GM19452 (cell line): Measurements from ENCODE around the gene DGUOK.
"Not testable (repeated sequence)": the region's sequence is repeated elsewhere in the genome, so short reads cannot be mapped to it uniquely, and the experiment has no call there.

Experiments
- ATAC-seq: cut with Tn5 transposase; IDR thresholded peaks from one replicate; pipeline ENCODE4 v1.9.1; 2021; ENCODE audit not compliant: unreplicated experiment

DGUOK gene

DNA sequence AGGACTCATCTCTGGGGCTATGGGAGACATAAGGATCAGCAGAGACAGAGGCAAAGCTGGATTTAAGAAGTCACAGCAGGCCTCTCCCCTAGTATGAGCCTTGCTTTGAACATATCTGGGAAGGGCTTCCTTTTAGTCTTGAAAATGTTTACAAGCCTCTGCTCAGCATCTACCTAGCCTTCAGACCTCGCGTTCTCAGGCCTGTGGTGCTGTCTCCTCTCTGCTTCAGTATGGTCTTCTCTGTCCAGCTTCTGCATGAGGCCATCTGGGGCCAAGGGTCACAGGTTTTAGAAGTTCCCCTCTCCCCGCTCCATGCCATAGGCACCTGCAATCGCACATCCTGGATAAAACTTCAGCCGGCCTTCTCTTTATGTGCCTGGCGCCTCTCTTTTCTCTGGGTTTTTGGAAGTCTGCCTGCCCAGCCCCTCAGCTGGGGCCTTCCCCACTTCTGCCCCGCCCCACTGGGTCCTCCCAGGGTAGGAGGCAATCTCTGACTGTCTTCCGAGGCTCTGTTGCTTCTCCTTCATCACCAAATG is 26.8 kb upstream of the DGUOK start:
- no peak for ATAC-seq

DNA sequence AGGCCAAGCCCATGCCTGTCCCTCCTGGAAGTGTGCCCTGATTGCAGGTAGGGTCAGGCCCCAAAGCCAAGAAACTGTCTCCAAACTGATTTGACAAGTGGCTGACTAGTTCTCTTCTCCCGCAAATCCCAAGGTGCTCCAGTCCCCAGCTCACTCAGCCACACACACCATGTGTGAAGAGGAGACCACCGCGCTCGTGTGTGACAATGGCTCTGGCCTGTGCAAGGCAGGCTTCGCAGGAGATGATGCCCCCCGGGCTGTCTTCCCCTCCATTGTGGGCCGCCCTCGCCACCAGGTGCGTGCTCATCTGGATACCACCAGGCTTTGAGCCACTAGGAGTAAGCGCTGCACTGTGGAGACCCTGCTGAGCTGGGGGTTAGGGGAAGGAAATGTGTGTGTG is 25.5 kb upstream of the DGUOK start:
- ATAC-seq = no peak

DNA sequence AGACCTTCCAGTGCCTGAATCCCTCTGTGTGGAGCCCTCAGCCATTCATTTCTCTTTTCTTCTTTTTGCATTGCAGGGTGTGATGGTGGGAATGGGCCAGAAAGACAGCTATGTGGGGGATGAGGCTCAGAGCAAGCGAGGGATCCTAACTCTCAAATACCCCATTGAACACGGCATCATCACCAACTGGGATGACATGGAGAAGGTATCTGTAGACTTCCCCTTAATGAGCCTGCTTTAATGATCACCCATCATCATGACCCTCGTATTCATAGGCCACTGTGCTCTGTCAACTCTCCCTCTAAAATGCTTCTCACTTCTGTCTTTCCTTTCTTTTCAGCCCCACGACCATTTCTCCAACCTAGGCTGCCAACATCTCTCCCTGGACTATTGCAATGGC is 24.4 kb upstream of the DGUOK start:
- no peak for ATAC-seq

DNA sequence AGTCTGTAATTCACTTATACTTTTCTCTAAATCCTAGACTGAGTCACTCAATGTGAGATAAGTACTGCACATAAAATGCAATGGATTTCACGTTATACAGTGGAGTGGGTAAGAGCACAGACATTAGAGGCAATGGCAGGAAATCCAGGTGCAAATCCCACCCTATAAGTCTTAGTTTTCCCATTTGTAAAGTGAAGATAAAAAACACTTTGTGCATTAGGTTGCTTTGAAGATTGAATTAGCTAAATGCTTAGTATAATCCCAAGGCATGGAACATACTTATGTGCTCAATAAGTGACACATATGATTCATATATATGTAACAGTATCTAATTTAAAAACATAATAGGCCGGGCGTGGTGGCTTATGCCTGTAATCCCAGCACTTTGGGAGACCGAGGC is 23.4 kb upstream of the DGUOK start:
- ATAC-seq = no peak

DNA sequence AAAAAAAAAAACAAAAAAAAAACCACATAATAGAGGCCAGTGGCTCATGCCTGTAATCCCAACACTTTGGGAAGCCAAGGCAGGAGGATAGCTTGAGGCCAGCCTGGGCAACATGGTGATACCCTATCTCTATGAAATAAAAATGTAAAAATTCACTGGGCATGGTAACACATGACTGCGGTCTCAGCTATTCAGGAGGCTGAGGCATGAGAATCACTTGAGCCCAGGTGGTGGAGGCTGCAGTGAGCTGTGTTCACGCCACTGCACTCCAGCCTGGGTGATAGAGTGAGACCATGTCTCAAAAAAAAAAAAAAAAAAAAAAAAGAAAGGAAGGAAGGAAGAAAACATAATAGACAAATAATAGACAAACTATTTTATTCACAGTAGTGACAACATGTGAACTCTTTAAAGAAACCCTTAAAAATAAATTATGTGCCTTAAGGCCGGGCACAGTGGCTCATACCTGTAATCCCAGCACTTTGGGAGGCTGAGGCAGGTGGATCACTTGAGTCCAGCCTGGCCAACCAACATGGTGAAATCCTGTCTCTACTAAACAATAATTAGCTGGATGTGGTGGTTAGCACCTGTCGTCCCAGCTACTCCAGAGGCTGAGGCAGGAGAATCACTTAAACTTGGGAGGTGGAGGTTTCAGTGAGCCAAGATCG is 22.6 kb upstream of the DGUOK start:
- not testable (repeated sequence) for ATAC-seq

DNA sequence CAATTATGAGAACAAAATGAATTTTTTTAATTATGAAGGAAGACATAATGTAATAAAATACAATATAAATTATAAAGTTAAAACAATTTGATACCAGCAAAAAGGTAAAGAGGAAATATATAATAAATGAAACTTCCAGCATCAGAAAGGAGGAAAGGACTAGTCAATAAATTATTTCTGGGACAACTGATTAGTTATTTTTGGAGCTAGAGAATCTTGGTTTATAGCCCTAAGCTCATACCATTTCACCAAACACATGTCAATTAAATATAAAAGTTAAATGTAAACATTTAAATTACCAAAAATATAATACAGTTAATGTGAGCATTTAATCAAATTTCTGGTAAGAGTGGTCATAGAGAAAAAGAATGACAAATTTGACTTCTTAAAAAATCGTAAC is 21.7 kb upstream of the DGUOK start:
- ATAC-seq = no peak

DNA sequence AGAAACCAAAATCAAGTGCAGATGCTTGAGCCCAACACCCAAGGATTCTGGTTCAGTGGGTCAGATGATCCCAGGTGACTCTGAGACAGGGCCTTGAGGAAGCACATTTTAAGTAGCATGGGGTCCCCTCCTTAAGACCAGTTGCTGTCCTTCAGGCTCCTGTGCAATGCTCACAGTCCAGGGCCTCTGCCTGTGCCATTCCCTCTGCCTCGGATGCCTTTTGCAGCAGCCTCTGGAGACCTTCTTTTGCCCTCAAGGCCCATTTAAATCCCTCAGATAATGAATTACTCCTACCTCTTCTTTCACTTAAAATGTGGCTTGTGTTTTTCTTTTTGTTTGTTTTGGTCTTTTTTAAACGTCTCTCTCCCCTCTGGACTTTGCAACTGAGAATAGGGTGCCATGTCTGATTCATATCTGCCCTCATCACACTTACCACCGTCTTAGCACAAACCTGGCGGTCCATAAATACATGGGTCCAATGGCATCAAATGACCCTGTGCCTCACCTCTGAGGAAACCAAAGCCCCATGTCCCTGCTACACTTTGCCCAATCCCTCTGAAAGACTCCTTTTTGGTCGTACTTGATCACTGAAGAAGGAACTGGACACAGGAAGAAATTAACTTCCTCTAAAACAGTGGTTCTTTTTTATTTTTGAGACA is 19.7 kb upstream of the DGUOK start:
- no peak for ATAC-seq

DNA sequence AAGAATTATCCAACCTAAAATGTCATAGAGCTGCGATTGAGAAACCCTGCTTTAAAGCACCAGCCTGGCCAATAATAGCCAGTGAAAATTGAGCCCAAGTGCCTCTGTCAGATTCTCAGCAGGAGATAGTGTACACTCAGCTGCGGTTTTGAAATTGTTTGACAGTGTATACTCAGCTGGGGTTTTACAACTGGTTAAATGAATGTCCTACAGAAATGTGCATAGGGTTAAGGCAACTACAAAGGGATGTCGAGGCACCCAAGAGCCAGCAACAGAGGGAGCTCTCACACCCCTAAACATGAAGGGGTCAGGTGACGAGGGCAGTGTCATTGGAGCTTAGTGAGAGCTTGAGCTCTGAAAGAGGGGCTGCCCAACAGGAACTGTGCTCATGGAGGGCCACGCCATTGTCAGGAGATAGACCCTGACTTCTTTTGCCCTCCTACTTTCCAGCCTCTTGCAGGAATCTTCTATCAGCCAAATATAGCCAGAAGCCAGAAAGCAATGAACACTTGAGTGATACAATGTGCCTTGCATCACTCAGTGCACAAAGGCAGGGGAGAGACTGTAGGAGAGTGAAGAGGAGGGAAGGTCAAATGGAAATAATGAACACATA is 18.7 kb upstream of the DGUOK start:
- no peak for ATAC-seq

DNA sequence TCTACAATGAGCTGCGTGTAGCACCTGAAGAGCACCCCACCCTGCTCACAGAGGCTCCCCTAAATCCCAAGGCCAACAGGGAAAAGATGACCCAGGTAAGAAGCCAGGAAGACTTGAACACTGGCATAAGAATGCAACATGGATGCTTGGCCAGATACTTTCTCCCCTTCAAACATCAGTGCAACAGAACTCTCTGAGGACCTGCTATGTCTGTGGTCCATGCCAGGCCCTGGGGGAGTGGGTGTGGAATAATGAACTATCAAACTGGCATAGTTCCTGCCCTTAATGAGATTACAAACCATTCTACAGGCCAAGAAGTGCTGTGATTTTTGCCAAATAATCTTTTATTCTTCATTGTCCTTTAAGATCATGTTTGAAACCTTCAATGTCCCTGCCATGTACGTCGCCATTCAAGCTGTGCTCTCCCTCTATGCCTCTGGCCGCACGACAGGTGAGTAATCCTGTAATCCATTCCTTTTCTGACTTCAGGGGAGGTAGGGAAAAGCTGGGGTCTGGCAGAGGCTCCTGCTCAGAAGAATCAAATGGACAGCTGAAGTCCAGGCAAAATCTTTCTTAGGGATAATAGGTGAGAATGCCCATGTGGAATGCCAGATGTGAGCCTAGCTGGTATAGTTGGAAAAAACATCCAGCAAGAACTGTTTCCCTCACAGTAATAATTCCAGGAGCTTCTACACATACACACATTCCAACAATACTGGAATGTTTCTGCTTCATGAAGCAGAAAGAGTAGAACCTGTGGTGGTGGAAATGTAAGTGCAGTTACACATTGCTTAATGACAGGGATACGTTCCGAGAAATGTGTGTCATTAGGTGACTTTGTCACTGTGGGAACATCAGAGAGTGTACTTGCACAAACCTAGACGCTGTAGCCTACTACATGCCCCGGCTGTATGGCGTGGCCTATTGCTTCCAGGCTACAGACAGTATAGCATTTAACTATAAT is 17.7 kb upstream of the DGUOK start:
- no peak for ATAC-seq

DNA sequence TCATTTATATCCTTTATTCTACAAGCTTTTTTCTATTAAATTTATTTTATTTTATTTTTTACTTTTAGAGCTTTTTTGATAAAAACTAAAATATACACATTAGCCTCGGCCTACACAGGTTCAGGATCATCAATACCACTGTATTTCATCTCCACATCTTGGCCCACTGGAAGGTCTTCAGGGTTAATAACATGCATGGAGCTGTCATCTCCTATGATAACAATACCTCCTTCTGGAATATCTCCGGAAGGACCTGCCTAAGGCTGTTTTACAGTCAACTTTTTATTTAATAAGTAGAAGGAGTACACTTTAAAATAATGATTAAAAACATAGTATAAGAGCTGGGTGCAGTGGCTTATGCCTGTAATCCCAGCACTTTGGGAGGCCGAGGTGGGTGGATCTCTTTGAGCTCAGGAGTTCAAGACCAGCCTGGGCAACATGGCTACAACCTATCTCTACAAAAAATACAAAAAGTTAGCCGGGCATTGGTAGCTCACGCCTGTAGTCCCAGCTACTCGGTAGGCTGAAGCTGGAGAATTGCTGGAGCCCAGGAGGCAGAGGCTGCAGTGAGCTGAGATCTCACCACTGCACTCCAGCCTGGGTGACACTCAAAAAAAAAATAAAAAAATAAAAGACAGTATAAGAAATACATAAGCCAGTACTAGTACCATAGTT is 15.7 kb upstream of the DGUOK start:
- no peak for ATAC-seq

DNA sequence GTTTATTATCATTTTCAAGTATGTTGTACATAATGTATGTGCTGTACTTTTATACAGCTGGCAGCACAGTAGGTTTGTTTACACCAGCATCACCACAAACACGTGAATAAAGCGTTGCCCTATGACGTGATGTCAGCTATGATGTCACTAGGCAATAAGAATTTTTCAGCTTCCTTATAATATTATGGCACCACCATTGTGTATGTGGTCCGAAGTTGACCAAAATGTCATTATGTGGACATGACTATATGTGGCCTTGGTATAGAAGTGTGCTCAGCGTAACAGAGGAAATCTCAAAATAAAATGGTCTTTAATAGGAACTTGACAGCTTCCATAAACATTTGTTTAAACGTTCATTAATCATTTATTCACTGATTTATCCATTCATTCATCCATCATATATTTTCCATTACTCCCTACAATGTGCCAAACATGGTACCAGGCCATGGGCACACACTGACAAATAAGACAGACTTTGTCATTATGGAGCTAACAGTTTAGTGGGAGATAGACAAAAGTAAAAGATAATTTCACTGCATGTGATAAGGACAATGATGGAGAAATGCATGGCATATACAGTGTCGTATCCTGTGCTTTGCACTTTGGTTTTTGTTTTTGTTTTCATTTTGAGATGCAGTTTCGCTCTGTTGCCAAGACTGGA is 15.0 kb upstream of the DGUOK start:
- ATAC-seq = no peak

DNA sequence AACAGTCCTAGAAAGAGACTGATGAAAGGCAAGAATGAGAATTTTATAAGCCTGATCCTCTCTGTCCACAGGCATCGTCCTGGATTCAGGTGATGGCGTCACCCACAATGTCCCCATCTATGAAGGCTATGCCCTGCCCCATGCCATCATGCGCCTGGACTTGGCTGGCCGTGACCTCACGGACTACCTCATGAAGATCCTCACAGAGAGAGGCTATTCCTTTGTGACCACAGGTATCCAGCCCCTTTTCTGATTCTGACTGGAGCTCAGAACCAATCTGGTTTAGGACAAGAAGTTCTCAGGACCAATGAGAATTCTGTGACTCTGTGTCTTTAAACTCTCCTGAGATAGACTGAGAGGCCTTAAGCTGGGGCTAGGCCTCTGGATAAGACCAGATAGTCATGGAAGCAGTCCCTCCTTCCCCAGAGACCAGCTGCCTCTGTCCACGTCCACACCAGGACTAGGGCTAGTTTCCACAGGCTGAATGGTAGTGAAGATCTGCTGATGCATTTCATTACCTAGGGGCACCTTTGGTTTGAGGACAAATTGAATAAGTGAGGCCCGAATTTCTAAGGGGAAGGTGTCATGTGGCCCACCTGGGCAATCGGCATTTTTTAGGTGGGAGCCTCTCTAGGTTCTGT is 13.1 kb upstream of the DGUOK start:
- ATAC-seq = no peak

DNA sequence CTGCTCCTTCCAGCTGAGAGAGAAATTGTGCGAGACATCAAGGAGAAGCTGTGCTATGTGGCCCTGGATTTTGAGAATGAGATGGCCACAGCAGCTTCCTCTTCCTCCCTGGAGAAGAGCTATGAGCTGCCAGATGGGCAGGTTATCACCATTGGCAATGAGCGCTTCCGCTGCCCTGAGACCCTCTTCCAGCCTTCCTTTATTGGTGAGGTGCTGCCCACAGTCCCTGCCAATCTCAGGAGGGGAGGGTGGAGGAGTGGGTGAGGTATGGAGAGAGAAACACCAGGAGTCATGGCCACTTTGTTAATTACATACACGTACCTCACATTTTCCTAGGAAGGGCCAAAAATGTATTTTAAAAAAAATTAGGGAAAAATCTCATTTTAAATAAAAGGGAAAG is 12.0 kb upstream of the DGUOK start:
- ATAC-seq = no peak

DNA sequence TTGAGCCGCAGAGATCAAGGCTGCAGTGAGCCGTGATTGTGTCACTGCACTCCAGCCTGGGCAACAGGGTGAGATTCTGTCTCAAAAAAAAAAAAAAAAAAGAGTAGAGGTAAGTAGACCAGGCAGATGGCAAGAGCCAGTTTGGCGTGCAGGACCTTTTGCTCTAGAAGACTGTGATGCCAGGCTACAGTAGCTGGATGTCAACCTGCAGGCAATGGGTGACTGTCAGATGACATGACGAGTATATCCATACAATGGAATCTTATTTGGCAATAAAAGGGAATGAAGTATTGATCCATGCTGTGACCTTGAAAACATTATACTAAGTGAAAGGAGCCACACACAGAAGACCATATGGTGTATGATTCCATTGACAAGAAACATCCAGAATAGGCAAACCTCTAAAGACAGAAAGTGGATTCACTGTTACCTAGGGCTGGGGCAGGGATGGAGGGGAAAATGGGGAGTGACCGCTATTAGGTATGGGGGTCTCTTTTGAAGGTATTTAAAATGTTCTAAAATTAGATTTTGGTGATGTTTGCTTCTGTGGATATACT is 11.2 kb upstream of the DGUOK start:
- no peak for ATAC-seq

DNA sequence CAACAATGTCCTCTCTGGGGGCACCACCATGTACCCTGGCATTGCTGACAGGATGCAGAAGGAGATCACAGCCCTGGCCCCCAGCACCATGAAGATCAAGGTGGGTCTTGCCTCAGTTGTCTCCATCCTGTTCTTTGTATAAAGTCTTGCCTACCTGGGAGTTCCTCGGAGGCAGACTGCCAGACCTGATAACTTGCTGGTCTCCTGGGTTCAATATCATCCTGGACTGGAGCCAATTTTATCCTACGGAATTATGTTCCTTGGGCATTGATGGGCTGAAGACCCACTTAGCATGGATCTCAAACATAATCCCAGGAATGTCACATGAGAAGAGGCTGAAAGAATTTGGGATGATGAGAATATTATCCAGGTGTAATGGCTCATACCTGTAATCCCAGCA is 10.0 kb upstream of the DGUOK start:
- no peak for ATAC-seq

DNA sequence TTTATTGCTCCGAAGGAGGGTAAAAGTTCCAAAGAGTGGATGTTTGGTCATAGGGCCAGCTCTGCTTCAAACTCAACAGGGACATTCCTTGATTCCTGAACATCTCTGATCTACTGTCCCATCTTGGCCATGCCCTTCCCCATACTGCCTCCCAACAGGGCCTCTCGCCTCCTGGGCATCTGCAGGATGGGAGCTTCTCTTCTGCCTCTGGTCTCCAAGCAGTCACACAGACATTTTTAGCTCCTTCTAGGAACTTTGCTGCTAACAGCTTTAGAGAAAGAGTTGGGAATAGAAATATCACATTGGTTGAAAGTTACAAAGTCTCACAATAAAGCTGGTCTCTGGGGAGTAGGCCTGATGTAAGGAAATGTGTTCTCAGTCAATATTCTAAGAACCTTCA is 9.4 kb upstream of the DGUOK start:
- ATAC-seq = no peak

DNA sequence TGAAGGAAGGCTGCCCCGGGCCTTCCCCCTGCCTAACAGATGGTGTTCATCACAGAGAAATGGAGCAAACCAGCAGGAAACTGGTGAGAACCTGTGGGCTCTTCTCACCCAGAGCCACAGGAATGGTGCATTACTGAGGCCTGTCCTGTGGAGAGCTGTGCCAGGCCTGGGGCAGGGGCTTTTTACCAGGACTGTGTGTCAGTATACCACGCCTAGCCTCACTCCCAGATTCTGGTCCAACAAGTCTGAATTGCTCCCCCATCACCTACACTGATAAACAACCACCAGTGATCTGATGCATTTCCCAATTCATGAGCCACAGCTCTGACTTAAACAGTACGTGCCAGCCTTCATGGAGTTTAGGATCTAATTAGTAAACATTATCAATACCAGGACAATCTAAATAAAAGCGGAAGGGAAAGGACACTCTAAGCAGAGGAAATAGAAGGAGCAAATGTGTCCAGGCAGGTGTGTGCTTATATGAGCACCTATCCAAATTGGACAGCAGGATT is 8.9 kb upstream of the DGUOK start:
- no peak for ATAC-seq

DNA sequence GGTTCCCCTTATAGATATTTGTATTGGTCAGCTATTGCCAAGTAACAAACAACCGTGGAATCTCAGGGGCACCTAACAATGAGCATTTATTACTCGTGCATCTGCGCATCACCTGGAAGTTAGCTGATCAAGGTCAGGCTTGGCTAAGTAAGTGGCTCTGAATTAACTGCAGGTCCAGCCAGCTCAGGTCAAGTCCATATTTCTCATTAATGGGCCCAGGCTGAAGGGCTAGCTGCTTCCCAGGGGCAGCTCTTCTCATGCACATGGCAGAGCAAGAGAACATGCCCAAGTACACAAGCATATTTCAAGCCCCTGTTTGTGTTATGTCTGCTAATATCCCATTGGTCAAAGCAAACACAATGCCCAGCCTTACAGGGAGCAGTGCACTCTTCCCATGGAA is 7.8 kb upstream of the DGUOK start:
- ATAC-seq = no peak

DNA sequence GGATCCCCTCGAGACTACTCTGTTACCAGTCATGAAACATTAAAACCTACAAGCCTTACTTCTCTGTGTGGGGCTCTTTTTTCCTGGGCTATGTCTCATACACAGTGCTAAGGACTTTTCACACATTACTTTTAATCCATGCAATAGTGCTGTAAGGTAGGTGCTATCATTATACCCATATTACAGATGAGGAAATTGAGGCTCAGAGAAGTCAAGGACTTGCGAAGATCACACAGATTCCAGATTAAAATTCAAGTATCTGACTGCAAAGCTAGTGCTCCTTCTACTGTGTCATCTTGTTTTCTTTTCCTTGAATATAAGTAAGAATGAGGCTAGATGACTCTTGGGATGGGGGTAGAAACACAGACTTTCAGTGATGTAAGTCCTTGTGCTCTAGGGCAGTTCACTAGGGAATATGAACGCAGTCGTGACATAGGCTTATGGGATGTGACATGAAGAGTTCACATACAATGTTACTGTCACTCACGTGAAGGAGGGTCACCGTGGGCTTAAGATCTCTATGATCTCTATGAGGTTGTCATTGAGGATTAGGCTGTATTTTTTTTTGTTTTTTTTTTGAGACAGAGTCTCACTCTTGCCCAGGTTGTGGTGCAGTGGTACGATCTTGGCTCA is 7.0 kb upstream of the DGUOK start:
- no peak for ATAC-seq
